Psoas muscle (tissue), 8 donors: ENCODE data around the gene ELOVL1. TPM values are rescaled to one million over a fixed set of nuclear protein-coding genes. Genes with fewer than 3 reads are reported as not detected.

Source experiments
- ATAC-seq, 4 donors: fragments of 200-7000 bp; cut with Tn5 transposase; one replicate each; pipeline ENCODE4 v1.9.1; 2020; ENCODE audit warnings: moderate library complexity in 3 of 4, mild to moderate bottlenecking in 2 of 4
- DNase-seq, 2 donors: peaks; one replicate each; pipeline ENCODE4 v3.0.0-alpha.2; 2020
- H3K27ac ChIP-seq: fragments of 200-600 bp; one replicate; pipeline ENCODE4 v1.8.0; 2022
- H3K27me3 ChIP-seq, 3 donors: fragments of 200-600 bp in 1 of 3; one replicate each; pipeline versions ENCODE4 v1.6.1 to v1.8.0; 2013 to 2022; ENCODE audit warnings: low read length in 2 of 3, mild to moderate bottlenecking in 2 of 3, moderate library complexity in 1 of 3; ENCODE audit not compliant: insufficient read depth in 3 of 3
- H3K36me3 ChIP-seq, 2 donors: fragments of 200-600 bp in 1 of 2; one replicate each; pipeline versions ENCODE4 v1.6.1 to v1.8.0; 2013 to 2022; ENCODE audit warnings: low read depth in 1 of 2, mild to moderate bottlenecking in 1 of 2, moderate library complexity in 1 of 2; ENCODE audit not compliant: insufficient read depth in 1 of 2
- H3K4me1 ChIP-seq: fragments of 200-600 bp; one replicate; pipeline ENCODE4 v1.8.0; 2022
- H3K4me3 ChIP-seq: fragments of 200-600 bp; one replicate; pipeline ENCODE4 v1.8.0; 2022; ENCODE audit warnings: mild to moderate bottlenecking
- H3K9me3 ChIP-seq: fragments of 200-600 bp; one replicate; pipeline ENCODE4 v1.8.0; 2022
- CTCF ChIP-seq: fragments of 200-600 bp; IDR thresholded peaks from one replicate; pipeline ENCODE4 v1.8.0; 2022; ENCODE audit warnings: antibody characterized with exemption
- WGBS, 3 donors: extraction: QIAGEN DNeasy Blood & Tissue Kit; methylation state at CpG; one replicate each; pipeline versions ENCODE4 v1.1.6 to v1.1.7; 2013; 5-methylcytosine and 5-hydroxymethylcytosine counted together
- intact Hi-C, 2 donors: fragments of 100-400 bp; cut with DNase I; formaldehyde crosslinking; loops; one replicate each; pipeline versions ENCODE4 v1.11.0 to v1.14.2; 2022
- polyA plus RNA-seq, 3 donors: library from polyadenylated mRNA; stranded (reverse); fragments of 200-250 nt; gene quantifications; one replicate each; pipeline ENCODE4 v1.2.3, GENCODE V29; 2013
- total RNA-seq, 4 donors: library from RNA; stranded (reverse); fragmentation: NEBNext Ultra II Directional in 2 of 4; extraction: Animal tissue kit (Norgen Biotek cat#: 25700) in 2 of 4; gene quantifications; one replicate each; pipeline versions ENCODE4 v1.2.1 to v1.2.4, GENCODE V29; 2021 to 2023
- donor health status: healthy with polysubstance abuse.
- donor health status: DM: no; HTN: no; CAD: no; lungs with moderate emphysema.
- donor health status: Bipolar disorder and iron deficiency.
- donor health status: healthy.
- donor health status: DM: yes; HTN: yes; CAD: no.
- donor health status: DM: no; HTN: no; CAD: no.
- donor health status: DM: no; HTN: no; CAD: no.
- donor health status: DM: yes; HTN: yes; CAD: no.

ELOVL1 gene
- total and polyA plus RNA-seq, 7 donors = 15.9 to 68.1 (median 19.2) TPM

- Histone ChIP-seq H3K4me3 (no peak overlapping the region), H3K4me1 (no peaks in the 10 kb centered on the region), H3K27me3 (no peaks in the 10 kb centered on the region), H3K36me3 (no peaks in the 10 kb centered on the region), H3K27ac (no peak overlapping the region), H3K9me3 (no peaks in the 10 kb centered on the region)
- no peak for TF ChIP-seq CTCF
- intact Hi-C loops = no loop called here
- ATAC-seq = no peak
- DNase-seq = no peak
These were observed 42.4 kb downstream of the ELOVL1 start for GRCh38 chr1:43325381-43325780.

- intact Hi-C loops = no loop called here
- TF ChIP-seq CTCF = no peak
These were observed 43.0 kb downstream of the ELOVL1 start for GRCh38 chr1:43324810-43325209.

GRCh38 chr1:43322506-43322905, 45.3 kb downstream of the ELOVL1 start:
- ATAC-seq (no peak), DNase-seq (no peak)
- no peaks in the 10 kb centered on the region for H3K36me3 ChIP-seq
- H3K4me1 ChIP-seq = no peaks in the 10 kb centered on the region
- no peaks in the 10 kb centered on the region for H3K9me3 ChIP-seq
- 81 to 94% (median 88%) methylated on average over 5 of the region's 5 CpGs for WGBS, 3 donors
- no peaks in the 10 kb centered on the region for H3K27me3 ChIP-seq
- H3K4me3 ChIP-seq = no peak overlapping the region
- no peak overlapping the region for H3K27ac ChIP-seq
- intact Hi-C loops = no loop called here
- no peak for TF ChIP-seq CTCF

More at GRCh38 chr1:43324810-43325209, 43.0 kb downstream of the ELOVL1 start:
- H3K27me3 ChIP-seq = no peaks in the 10 kb centered on the region
- no peak overlapping the region for H3K4me3 ChIP-seq
- H3K36me3 ChIP-seq = no peaks in the 10 kb centered on the region
- no peaks in the 10 kb centered on the region for H3K4me1 ChIP-seq
- no peak overlapping the region for H3K27ac ChIP-seq
- no peak for ATAC-seq
- DNase-seq = no peak
- H3K9me3 ChIP-seq = no peaks in the 10 kb centered on the region
- 88 to 90% (median 89%) methylated on average over 1 of the region's 1 CpG for WGBS, 3 donors

- H3K9me3 ChIP-seq = no peaks in the 10 kb centered on the region
- ATAC-seq (no peak), DNase-seq (no peak)
- no peak for TF ChIP-seq CTCF
- WGBS, 3 donors = 91 to 98% (median 93%) methylated on average over 15 to 16 of the region's 16 CpGs
- H3K4me1 ChIP-seq = no peaks in the 10 kb centered on the region
- H3K4me3 ChIP-seq = no peak overlapping the region
- H3K36me3 ChIP-seq = no peaks in the 10 kb centered on the region
- no peaks in the 10 kb centered on the region for H3K27me3 ChIP-seq
- intact Hi-C loops = no loop called here
- no peak overlapping the region for H3K27ac ChIP-seq
These were observed 46.4 kb downstream of the ELOVL1 start for GRCh38 chr1:43321331-43321891.

GRCh38 chr1:43319766-43320165, 48.0 kb downstream of the ELOVL1 start:
- H3K27ac ChIP-seq = no peak overlapping the region
- no peaks in the 10 kb centered on the region for H3K9me3 ChIP-seq
- H3K36me3 ChIP-seq = no peaks in the 10 kb centered on the region
- no peak for TF ChIP-seq CTCF
- intact Hi-C loops = loop anchor here in 1 of 2 donors (10.0 kb wide), 1 partner anchor 1175 kb away; no protein-coding TSS in a partner anchor
- DNase-seq (no peak), ATAC-seq (no peak)
- H3K4me3 ChIP-seq = no peak overlapping the region
- 65 to 93% (median 67%) methylated on average over 3 of the region's 3 CpGs for WGBS, 3 donors
- H3K27me3 ChIP-seq = no peaks in the 10 kb centered on the region
- no peaks in the 10 kb centered on the region for H3K4me1 ChIP-seq
